Transverse colon (tissue), 4 donors: ENCODE measurements around the gene HAO2. TPM values are rescaled to one million over a fixed set of nuclear protein-coding genes. Genes with fewer than 3 reads are reported as not detected.

Source experiments
- DNase-seq: peaks from one replicate; pipeline ENCODE4 v3.0.0-alpha.2; 2019
- H3K27ac ChIP-seq, 4 donors: fragments of 200-600 bp; sonication (generic); 2 replicates each; pipeline ENCODE4 v1.5.1; 2016 to 2018; ENCODE audit warnings: inconsistent platforms in 4 of 4
- H3K27me3 ChIP-seq: fragments of 200-600 bp; sonication (generic); 2 replicates; pipeline ENCODE4 v1.5.1; 2017; ENCODE audit warnings: inconsistent platforms
- H3K36me3 ChIP-seq, 4 donors: fragments of 200-600 bp; sonication (generic); 2 replicates each; pipeline ENCODE4 v1.5.1; 2017 to 2019; ENCODE audit warnings: inconsistent platforms in 4 of 4
- H3K4me1 ChIP-seq, 4 donors: fragments of 200-600 bp; sonication (generic); 2 replicates each; pipeline ENCODE4 v1.5.1; 2017 to 2020; ENCODE audit warnings: inconsistent platforms in 4 of 4
- H3K4me3 ChIP-seq, 4 donors: fragments of 200-600 bp; sonication (generic); 1 replicate in 1 of 4; 2 replicates in 3 of 4; pipeline versions ENCODE4 v1.5.1 to v1.6.1; 2017 to 2019; ENCODE audit warnings: inconsistent platforms in 4 of 4
- H3K9me3 ChIP-seq, 2 donors: fragments of 200-600 bp; sonication (generic); 2 replicates each; pipeline ENCODE4 v1.5.1; 2017 to 2019; ENCODE audit warnings: inconsistent platforms in 2 of 2
- CTCF ChIP-seq, 5 experiments: fragments of 200-600 bp in 3 of 5; fragments of 450-650 bp in 2 of 5; sonication (generic) in 3 of 5; IDR thresholded peaks; 1 replicate in 2 of 5; 2 replicates in 3 of 5; pipeline ENCODE4 v1.5.1; 2016 to 2017; ENCODE audit warnings: antibody characterized with exemption in 5 of 5, inconsistent platforms in 3 of 5, mild to moderate bottlenecking in 2 of 5, moderate library complexity in 1 of 5
- EP300 ChIP-seq: sonication (generic); formaldehyde crosslinking; IDR thresholded peaks from one replicate; pipeline ENCODE4 v1.6.1; 2017; ENCODE audit warnings: antibody characterized with exemption, low read depth
- POLR2A ChIP-seq: fragments of 450-650 bp; IDR thresholded peaks from one replicate; pipeline ENCODE4 v1.6.1; 2016; ENCODE audit warnings: antibody characterized with exemption, mild to moderate bottlenecking, moderate library complexity
- POLR2AphosphoS5 ChIP-seq, 3 donors: sonication (generic); formaldehyde crosslinking; IDR thresholded peaks; one replicate each; pipeline ENCODE4 v1.6.1; 2016; ENCODE audit warnings: antibody characterized with exemption in 3 of 3
- WGBS, 2 donors: methylation state at CpG; one replicate each; pipeline ENCODE4 v1.1.5; 2018; ENCODE audit warnings: low coverage in 1 of 2; 5-methylcytosine and 5-hydroxymethylcytosine counted together
- in situ Hi-C, 4 donors: fragments of 200-750 bp; cut with MboI; loops; one replicate each; pipeline versions ENCODE4 v1.15.0 to v1.15.1; 2017; ENCODE audit warnings: low sequenced_read_pairs in 3 of 4, low pct_ligation_motif_present in 1 of 4, low pct_unique_long_range_greater_than_20kb in 1 of 4
- intact Hi-C: fragments of 100-400 bp; cut with DNase I; formaldehyde crosslinking; loops from one replicate; pipeline ENCODE4 v1.15.1; 2023; ENCODE audit warnings: low total_unique reads
- total RNA-seq, 4 donors: library from RNA; depleted of rRNA; stranded (reverse); fragments of >200 nt; gene quantifications; one replicate each; pipeline ENCODE4 v1.1.0, GENCODE V29; 2016

Gene HAO2
- total RNA-seq = not detected

DNA sequence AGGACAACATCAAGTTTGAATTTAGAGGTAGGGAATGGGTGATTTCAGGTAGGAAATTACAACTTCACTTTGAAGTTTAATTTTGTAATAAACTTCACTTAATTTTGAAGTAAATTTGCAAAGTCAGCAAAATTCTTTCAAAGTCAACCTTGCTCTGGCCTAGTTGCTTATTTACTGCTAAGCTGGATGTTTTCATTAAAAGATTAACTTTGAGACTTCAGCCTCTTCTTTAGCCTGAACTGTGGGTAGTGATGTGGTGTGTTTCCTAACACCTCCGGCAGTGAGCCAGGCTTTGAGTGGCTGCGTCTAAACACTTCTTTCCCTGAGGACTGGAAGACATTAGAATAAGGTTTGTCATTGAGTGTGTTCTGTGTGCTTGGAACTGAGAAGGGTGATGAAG lies at the start of gene HAO2:
TSS of gene HAO2 (plus strand) at position 232 of the 400 bp plus-strand sequence. CDS start 12,301 bp downstream, outside the sequence.
- intact Hi-C loops (loop anchor here (5.0 kb wide), 1 partner anchor 91 kb away; no protein-coding TSS in a partner anchor), in situ Hi-C loops (loop anchor here in 3 of 4 donors (10.0 kb wide), 2 partner anchors 84 to 94 kb away; no protein-coding TSS in a partner anchor)

GRCh38 chr1:119320100-119320499 lies 48.5 kb upstream of the HAO2 start:
- no peaks in the 10 kb centered on the region for H3K27me3 ChIP-seq
- no peak for TF ChIP-seq POLR2AphosphoS5 (IDR thresholded peaks at IDR 0.05)
- TF ChIP-seq POLR2A = no peak
- no peak for TF ChIP-seq CTCF (IDR thresholded peaks at IDR 0.05)
- no peak for TF ChIP-seq EP300
- in situ Hi-C loops (no loop called here), intact Hi-C loops (no loop called here)
- H3K9me3 ChIP-seq = no peaks in the 10 kb centered on the region
- no peak overlapping the region for H3K4me3 ChIP-seq
- H3K27ac ChIP-seq = no peak overlapping the region
- no peak for DNase-seq
- peaks cover 0 to 4% (median 0%) of the 10 kb centered on the region in 4 donors for H3K4me1 ChIP-seq
- no peaks in the 10 kb centered on the region for H3K36me3 ChIP-seq

More for the DNA sequence above, at the start of gene HAO2:
- no peaks in the 10 kb centered on the region for H3K9me3 ChIP-seq
- TF ChIP-seq POLR2AphosphoS5 (IDR thresholded peaks at IDR 0.05) = no peak
- TF ChIP-seq EP300 = no peak
- no peak for TF ChIP-seq CTCF (IDR thresholded peaks at IDR 0.05)
- TF ChIP-seq POLR2A = no peak
- H3K4me1 ChIP-seq = peaks cover 0 to 16% (median 7%) of the 10 kb centered on the region in 4 donors
- no peaks in the 10 kb centered on the region for H3K36me3 ChIP-seq
- no peaks in the 10 kb centered on the region for H3K27me3 ChIP-seq
- no peak within 1 kb of the TSS for H3K27ac ChIP-seq
- DNase-seq = no peak
- WGBS, 2 donors = 68 to 93% methylated on average over 2 of the region's 2 CpGs
- H3K4me3 ChIP-seq = no peak within 1 kb of the TSS

- H3K27ac ChIP-seq = no peak overlapping the region
- H3K4me1 ChIP-seq = peaks cover 0 to 9% (median 3%) of the 10 kb centered on the region in 4 donors
- TF ChIP-seq CTCF (IDR thresholded peaks at IDR 0.05) (no peak), EP300 (no peak), POLR2AphosphoS5 (IDR thresholded peaks at IDR 0.05) (no peak), POLR2A (no peak)
These were observed 46.7 kb upstream of the HAO2 start for GRCh38 chr1:119321666-119322419.

DNA sequence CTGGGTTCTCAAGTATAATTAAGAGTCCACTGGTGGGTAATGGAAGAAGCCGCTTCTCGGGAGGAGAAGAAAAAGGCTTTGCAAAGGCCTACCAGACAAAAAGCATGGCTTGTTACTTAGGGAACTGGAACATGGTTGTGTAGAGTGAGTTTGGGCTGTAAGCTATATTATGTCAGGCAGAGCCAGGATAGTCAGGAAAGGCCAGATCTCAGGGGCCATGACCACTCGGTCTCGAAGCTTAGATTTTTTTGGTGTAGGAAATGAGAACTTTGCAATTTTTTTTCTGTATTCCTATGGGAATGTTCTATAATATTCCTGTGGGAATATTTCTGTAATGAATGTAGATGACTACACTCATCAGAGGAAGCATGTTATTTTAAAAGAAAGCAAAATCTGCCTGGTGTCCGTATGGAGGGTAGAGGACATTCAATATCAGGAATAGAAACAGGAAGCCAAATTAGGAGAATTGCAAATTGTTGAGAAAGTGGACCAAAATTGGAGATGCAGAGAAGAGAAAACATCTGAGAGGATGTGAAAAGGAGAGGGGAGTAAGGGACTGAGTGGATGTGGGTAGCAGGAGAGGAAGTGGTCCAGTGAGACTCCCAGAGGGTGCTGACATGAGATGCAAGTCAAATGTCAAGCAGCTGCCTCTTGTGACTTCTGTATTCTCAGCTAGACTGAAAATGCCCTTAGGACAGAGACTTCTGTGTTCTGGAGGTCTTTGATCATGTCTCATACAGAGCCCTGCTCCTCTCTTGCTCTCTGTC lies 45.2 kb upstream of the HAO2 start:
- Histone ChIP-seq H3K4me3 (no peak overlapping the region), H3K27ac (no peak overlapping the region), H3K4me1 (peaks cover 0 to 21% (median 15%) of the 10 kb centered on the region in 4 donors), H3K36me3 (no peaks in the 10 kb centered on the region), H3K27me3 (no peaks in the 10 kb centered on the region), H3K9me3 (no peaks in the 10 kb centered on the region)
- TF ChIP-seq POLR2AphosphoS5 (IDR thresholded peaks at IDR 0.05) (no peak), POLR2A (no peak), CTCF (IDR thresholded peaks at IDR 0.05) (no peak), EP300 (no peak)
- WGBS, 2 donors = 83 to 93% methylated on average over 5 of the region's 5 CpGs
- no peak for DNase-seq
- in situ Hi-C loops (no loop called here), intact Hi-C loops (no loop called here)

More at GRCh38 chr1:119321666-119322419, 46.7 kb upstream of the HAO2 start:
- in situ Hi-C loops = no loop called here
- intact Hi-C loops = no loop called here
- 52 to 74% methylated on average over 3 to 5 of the region's 5 CpGs for WGBS, 2 donors
- no peak overlapping the region for H3K4me3 ChIP-seq
- H3K9me3 ChIP-seq = no peaks in the 10 kb centered on the region
- H3K36me3 ChIP-seq = no peaks in the 10 kb centered on the region
- no peaks in the 10 kb centered on the region for H3K27me3 ChIP-seq
- DNase-seq = no peak
